Measurements from ENCODE around the gene CD300H.

Gene CD300H

DNA sequence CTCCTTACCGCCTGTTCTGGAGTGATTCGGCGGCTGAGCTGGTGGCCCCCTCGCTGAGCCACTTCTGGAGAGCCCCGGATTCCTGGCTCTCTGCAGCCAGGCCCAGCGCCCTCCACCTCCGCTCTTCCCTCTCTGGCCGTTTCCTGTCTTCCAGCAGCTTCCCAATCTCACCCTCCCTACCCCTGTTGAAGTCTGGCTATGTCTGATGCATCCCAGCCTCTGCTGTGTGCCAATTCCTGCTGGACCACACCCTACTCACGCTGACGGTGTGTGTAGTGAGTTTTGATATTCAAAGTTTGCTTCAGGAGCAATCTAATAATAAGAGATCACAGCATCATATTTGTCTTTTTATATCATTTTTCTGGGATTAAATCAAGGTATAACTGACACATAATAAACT lies 15.3 kb upstream of the CD300H start:
- TF ChIP-seq FOXM1 (IDR thresholded peaks at IDR 0.05; ENCODE audit: borderline replicate concordance, low read depth) (no peak), NFIC (IDR thresholded peaks at IDR 0.05) (no peak)
- TF ChIP-seq, protein P1, sequence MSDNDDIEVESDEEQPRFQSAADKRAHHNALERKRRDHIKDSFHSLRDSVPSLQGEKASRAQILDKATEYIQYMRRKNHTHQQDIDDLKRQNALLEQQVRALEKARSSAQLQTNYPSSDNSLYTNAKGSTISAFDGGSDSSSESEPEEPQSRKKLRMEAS (IDR thresholded peaks at IDR 0.05), result no peak

GRCh38 chr17:74579900-74580299 lies 12.6 kb upstream of the CD300H start:
- TF ChIP-seq ZBTB7A (IDR thresholded peaks at IDR 0.05; ENCODE audit: low read depth) (no peak), EP300 (IDR thresholded peaks at IDR 0.05; ENCODE audit: borderline replicate concordance) (no peak), TEAD4 (IDR thresholded peaks at IDR 0.05) (no peak), CREB1 (IDR thresholded peaks at IDR 0.05; ENCODE audit: low read depth) (no peak), FOXM1 (IDR thresholded peaks at IDR 0.05; ENCODE audit: borderline replicate concordance, low read depth) (no peak), TCF12 (IDR thresholded peaks at IDR 0.05; ENCODE audit: low read depth) (no peak), NFIC (IDR thresholded peaks at IDR 0.05) (no peak), YY1 (IDR thresholded peaks at IDR 0.05; ENCODE audit: low read depth) (no peak), USF1 (IDR thresholded peaks at IDR 0.05) (no peak), TAF1 (IDR thresholded peaks at IDR 0.05; ENCODE audit: low read depth) (no peak), EGR1 (IDR thresholded peaks at IDR 0.05) (no peak), CEBPB (IDR thresholded peaks at IDR 0.05) (no peak), RAD21 (IDR thresholded peaks at IDR 0.05; ENCODE audit: low read depth) (no peak)
- TF ChIP-seq, protein P1 (IDR thresholded peaks at IDR 0.05), result no peak
- TF ChIP-seq, protein P2, sequence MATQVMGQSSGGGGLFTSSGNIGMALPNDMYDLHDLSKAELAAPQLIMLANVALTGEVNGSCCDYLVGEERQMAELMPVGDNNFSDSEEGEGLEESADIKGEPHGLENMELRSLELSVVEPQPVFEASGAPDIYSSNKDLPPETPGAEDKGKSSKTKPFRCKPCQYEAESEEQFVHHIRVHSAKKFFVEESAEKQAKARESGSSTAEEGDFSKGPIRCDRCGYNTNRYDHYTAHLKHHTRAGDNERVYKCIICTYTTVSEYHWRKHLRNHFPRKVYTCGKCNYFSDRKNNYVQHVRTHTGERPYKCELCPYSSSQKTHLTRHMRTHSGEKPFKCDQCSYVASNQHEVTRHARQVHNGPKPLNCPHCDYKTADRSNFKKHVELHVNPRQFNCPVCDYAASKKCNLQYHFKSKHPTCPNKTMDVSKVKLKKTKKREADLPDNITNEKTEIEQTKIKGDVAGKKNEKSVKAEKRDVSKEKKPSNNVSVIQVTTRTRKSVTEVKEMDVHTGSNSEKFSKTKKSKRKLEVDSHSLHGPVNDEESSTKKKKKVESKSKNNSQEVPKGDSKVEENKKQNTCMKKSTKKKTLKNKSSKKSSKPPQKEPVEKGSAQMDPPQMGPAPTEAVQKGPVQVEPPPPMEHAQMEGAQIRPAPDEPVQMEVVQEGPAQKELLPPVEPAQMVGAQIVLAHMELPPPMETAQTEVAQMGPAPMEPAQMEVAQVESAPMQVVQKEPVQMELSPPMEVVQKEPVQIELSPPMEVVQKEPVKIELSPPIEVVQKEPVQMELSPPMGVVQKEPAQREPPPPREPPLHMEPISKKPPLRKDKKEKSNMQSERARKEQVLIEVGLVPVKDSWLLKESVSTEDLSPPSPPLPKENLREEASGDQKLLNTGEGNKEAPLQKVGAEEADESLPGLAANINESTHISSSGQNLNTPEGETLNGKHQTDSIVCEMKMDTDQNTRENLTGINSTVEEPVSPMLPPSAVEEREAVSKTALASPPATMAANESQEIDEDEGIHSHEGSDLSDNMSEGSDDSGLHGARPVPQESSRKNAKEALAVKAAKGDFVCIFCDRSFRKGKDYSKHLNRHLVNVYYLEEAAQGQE (IDR thresholded peaks at IDR 0.05; ENCODE audit: low read depth), result no peak

GRCh38 chr17:74578979-74579378 lies 11.7 kb upstream of the CD300H start:
- TF ChIP-seq FOXM1 (IDR thresholded peaks at IDR 0.05; ENCODE audit: borderline replicate concordance, low read depth) (no peak), USF1 (IDR thresholded peaks at IDR 0.05) (no peak), EGR1 (IDR thresholded peaks at IDR 0.05) (no peak)

DNA sequence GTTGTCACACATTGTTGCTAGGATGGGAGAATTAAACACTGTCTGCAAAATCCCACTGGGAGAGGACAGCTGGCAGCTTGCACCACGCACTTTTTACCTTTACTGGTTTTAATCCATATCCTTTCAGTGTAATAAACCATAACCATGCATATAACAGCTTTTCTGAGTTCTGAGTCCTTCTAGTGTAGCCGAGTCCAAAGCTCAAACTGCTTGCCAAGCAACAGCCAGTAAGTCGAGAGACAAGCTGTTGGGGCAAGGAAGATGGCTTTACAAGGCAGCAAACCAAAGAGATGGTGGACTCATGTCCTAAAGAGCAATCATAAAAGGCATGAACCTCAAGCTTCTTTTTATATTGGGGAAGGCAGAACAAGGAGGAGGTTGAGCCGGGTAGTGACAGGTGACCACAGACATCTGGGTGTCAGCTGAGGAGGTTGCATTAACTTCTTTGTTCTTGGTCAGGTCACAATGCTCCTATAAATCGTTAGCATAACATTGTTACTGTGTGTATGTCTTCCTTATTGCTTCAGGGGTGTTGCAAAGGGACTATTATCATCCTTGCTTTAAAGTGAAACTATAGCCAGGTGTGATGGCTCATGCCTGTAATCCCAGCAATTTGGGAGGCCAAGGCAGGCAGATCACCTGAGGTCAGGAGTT lies 7.3 kb upstream of the CD300H start:
- TF ChIP-seq EGR1 (IDR thresholded peaks at IDR 0.05) (no peak), EP300 (IDR thresholded peaks at IDR 0.05; ENCODE audit: borderline replicate concordance) (no peak), NFIC (IDR thresholded peaks at IDR 0.05) (no peak), USF1 (IDR thresholded peaks at IDR 0.05) (no peak), CEBPB (IDR thresholded peaks at IDR 0.05) (no peak), CREB1 (IDR thresholded peaks at IDR 0.05; ENCODE audit: low read depth) (no peak), FOXM1 (IDR thresholded peaks at IDR 0.05; ENCODE audit: borderline replicate concordance, low read depth) (no peak), RAD21 (IDR thresholded peaks at IDR 0.05; ENCODE audit: low read depth) (no peak)
- TF ChIP-seq, protein P1 (IDR thresholded peaks at IDR 0.05), result no peak
- TF ChIP-seq, protein P2 (IDR thresholded peaks at IDR 0.05; ENCODE audit: low read depth), result no peak

GRCh38 chr17:74573169-74573568 lies 5.9 kb upstream of the CD300H start:
- TF ChIP-seq USF1 (IDR thresholded peaks at IDR 0.05) (no peak), FOXM1 (IDR thresholded peaks at IDR 0.05; ENCODE audit: borderline replicate concordance, low read depth) (no peak), TEAD4 (IDR thresholded peaks at IDR 0.05) (no peak), EP300 (IDR thresholded peaks at IDR 0.05; ENCODE audit: borderline replicate concordance) (no peak)

Data from Ishikawa (cell line).